GM13976 (cell line): ENCODE measurements around the gene SCN4A.

ENCODE experiments used
- DNase-seq: peaks from one replicate; pipeline ENCODE4 v3.0.0; 2012; ENCODE audit warnings: low spot score
- in situ Hi-C: fragments of 300-500 bp; cut with MboI; formaldehyde crosslinking; loops from one replicate; pipeline ENCODE4 v1.12.0; 2022; ENCODE audit warnings: low sequenced_read_pairs, mixed read lengths, inconsistent platforms; ENCODE audit not compliant: unreplicated experiment
- TF ChIP-seq, protein P1 (sequence below): IDR thresholded peaks from 2 replicates; pipeline ENCODE4 v1.5.1; 2012; ENCODE audit warnings: borderline replicate concordance, mild to moderate bottlenecking; ENCODE audit not compliant: insufficient read depth; ENCODE audit errors: extremely low read depth, missing control alignments, control extremely low read depth

The SCN4A gene

DNA sequence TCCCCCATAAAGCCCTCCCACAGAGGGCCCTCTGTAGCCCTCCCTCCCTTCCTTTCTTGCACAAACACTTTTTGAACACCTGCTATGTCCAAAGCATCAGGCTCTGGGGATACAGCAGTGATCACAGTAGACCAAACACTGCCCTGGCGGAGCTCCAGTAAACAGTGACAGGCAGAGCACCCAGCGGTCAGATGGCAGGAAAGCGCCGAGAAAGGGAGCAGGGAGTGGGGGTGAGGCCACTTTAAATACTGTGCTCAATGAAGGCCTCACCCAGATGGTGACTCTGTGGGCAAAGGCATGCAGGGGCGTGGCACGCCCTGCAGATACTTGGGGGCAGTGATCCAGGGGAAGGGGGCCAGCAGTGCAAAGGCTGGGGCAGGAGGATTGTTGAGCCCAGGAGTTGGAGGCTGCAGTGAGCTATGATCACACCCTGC, 33.0 kb upstream of the SCN4A start:
- in situ Hi-C loops, result no loop called here
- TF ChIP-seq, protein P1, sequence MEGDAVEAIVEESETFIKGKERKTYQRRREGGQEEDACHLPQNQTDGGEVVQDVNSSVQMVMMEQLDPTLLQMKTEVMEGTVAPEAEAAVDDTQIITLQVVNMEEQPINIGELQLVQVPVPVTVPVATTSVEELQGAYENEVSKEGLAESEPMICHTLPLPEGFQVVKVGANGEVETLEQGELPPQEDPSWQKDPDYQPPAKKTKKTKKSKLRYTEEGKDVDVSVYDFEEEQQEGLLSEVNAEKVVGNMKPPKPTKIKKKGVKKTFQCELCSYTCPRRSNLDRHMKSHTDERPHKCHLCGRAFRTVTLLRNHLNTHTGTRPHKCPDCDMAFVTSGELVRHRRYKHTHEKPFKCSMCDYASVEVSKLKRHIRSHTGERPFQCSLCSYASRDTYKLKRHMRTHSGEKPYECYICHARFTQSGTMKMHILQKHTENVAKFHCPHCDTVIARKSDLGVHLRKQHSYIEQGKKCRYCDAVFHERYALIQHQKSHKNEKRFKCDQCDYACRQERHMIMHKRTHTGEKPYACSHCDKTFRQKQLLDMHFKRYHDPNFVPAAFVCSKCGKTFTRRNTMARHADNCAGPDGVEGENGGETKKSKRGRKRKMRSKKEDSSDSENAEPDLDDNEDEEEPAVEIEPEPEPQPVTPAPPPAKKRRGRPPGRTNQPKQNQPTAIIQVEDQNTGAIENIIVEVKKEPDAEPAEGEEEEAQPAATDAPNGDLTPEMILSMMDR, result no peak

DNA sequence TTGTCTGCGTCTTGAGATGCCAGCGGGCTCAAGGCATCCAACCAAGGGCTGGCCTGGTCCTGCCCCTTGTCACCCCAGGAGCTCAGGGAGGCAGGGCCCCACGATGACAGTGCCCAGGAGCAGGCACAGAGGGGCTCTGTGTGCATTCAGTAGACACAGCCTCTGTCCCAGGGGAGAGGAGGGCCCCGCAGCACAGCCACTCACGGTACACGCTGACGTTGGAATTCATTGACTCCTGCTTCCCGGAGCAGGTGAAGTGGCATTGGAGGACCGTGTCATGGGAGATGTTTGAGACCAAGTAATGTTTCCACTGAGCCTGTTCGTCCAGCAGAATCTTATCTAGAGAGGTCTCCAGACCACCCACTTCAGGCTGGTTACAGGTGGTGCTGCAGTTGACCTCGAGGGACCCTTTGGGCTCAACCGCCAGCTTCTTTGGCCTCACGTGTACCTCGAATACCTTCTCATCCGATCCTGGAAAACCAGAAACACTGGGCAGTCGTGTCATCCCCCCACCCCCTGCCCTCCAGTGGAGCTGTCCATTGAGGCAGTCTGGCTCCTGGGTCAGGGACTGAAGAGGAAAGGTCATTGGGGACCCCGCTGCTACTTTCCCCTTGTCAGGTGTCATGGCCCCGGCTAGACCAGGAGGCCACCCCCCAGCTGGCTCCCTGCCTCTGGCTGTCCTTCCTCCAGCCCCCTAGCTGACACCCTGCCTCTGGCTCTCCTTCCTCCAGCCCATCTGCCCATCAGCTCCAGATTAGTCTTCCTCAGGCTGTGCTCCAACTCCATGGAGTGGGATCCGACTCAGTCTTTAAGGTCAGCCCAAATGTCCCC, 32.4 kb upstream of the SCN4A start:
- DNase-seq, result peak; percentile 14
- TF ChIP-seq, protein P1, result no peak
- in situ Hi-C loops, result no loop called here

More for the DNA sequence above, 33.0 kb upstream of the SCN4A start:
- DNase-seq, result no peak

DNA sequence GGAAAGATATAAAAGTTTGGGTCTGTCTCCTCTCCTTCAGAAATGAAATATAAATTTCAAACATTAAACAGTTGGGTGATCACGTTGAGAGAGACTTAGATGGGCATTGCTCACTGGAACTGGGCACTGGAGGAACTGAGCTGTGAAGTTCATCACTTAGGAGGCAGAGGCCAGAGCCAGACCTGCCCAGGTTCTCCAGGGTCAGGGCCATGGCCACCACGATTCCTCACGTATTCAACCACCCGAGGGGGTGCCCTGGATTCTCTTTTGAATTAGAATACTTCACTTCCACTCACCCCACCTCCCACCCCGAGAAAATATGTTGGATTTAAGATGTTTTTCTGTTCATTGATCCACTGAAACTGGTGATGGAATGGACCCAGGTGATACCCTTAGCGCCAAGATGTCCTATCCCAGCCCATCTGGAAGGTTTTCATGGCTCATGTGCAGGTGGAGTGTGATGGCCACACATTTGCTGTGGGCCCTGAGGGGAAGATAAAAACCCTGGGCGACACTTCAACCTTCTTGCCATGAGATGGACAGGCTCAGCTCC, 31.6 kb upstream of the SCN4A start:
- peak; percentile 12 for DNase-seq
- TF ChIP-seq, protein P1, result no peak

DNA sequence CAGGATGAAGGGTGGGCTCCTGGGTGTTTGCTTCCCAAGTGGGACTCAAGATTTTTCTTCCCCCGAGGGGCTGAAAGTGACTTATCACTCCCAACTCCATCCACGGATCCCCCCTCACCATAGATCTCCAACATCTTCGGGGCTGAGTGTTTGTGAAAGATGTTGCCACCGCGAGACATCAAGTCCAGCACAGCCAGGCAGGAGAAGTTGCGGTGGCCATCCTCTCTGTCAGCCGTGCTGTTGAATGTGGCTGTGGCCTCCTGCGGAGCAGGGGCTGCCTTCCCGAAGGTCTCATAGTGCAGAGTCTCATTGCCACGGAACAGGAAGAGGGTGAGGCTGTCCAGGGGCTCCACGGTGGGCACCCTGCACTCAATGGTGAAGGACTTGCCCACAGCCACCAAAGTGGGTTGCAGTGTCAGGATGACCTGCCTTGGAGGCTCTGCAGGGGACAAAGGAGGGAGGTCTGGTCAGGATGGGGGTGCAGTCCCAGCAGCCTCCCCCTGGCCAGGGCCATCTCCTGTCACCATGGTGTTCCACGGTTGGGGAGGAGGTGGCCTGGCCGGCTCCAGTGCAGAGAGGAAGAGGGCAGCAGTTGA, 30.9 kb upstream of the SCN4A start:
- in situ Hi-C loops, result no loop called here
- TF ChIP-seq, protein P1, result no peak
- peak; percentile 17 for DNase-seq

More for the DNA sequence above, 31.6 kb upstream of the SCN4A start:
- in situ Hi-C loops, result no loop called here

DNA sequence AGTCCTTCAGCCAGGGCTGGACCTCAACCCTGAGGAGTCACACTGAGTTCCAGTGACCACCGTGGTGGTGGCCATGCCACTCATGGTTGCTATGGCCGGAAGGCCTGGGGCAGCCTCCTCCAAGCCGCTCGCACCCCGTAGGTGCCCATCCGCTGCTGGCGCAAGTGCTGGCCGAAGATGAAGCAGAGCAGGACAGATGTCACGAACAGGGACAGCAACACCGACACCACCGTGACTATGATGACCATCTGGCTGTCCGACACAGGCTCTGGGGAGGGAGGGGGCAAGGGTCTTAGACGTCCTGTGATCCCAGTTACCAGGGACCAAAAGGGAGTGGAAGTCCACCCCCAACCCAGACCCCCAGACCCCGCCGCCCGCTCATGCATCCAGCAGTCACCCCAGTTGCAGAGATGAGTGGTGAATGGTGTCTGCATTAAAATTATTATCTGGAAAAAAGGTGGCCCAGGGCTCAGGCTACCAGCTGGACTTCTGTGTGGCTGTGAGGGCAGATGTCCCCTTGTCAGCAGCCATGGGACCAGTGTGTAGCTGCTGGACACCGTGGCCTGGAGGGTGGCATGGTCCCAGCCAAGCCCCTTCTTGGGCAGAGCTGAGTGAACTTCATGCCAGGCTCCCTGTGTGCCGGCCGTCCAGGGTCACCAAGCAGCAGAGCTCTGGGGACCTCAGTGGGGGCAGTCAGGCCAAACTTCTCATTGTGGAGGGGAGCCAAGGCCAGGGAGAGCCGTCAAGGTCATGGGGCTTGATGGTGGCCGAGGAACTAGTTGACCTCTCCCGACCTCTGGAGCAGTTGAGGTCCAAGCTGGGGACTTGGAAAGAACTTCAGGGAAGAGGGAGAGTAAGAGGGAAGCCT, 30.2 kb upstream of the SCN4A start:
- peak; percentile 15 for DNase-seq
- TF ChIP-seq, protein P1, result no peak
- in situ Hi-C loops, result no loop called here
